Midbrain (tissue), 1 donor: Measurements from ENCODE around the gene SPATA19.

Source experiments
- DNase-seq: peaks from one replicate; lab custom pipeline; 2025; lab: John Stamatoyannopoulos, UW

Gene SPATA19

DNA sequence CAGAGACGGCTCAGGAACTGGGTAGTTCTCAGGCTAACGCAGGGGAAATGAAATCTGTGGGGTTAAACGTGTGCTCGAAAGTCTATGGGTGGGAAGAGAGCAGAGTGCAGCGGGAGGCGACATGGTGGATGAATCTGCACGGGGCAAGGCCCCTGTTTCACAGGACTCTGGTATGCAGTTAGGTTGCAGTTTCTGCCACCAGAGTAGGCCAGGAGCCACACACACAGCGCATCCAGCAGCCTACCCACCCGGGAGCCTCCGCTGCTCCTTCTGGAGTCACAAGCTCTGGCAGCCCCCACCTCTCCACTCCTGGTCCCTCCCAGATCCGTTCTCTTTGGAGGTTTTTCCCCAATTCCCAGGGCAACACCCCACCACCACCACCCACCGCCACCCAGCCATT, 27.0 kb downstream of the SPATA19 start:
- no peak for DNase-seq

DNA sequence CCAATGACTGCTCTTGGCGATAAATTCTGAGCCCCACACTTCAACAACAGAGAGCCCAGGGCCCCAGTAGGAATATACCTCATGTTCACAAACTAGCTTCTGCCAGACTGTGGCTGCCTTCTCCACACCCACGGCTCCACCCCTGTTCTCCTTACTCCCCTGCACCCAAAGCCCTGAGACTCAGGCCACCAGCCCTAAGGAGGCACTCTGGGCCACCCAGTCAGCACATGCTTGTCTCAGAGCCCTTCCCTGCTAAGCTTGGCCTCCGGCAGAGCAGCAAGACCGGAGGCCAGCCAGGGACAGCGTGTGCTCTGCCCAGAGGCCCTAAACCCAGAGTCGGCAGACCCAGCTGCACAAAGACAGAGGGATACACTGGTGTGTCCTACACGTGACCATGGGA, 27.9 kb downstream of the SPATA19 start:
- no peak for DNase-seq

DNA sequence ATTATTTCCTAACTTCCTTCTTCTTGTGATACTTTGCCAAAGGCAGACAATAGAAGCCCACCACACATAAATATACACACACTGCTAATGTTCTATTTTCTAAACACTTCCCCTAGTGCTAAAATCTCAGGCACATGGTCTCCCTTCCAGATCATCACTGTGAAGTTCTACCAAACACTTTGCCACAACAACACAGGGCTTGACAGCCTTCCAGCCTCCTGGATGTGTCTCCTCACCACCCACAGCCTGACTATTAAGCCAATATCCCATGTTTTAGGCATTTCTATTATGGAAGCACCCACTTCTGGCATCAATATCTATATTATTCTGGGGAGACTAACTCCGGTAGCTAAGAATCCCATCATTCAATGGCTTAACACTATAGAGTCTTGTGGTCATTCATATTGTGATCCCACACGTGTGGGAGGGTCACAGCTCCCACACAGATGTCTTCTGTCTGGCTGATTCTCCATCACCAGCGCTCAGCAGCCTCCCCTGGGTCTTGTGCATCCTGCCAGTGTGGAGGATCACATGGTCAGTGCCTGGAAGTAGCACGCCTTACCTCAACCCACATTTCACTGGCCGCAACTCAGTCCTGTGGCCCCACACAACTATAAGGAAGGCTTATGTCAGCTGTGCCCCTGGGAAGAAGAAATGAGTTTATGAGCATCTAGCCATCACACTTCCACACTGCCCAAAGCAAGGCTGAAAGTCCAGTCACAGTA, 29.0 kb downstream of the SPATA19 start:
- DNase-seq: no peak

DNA sequence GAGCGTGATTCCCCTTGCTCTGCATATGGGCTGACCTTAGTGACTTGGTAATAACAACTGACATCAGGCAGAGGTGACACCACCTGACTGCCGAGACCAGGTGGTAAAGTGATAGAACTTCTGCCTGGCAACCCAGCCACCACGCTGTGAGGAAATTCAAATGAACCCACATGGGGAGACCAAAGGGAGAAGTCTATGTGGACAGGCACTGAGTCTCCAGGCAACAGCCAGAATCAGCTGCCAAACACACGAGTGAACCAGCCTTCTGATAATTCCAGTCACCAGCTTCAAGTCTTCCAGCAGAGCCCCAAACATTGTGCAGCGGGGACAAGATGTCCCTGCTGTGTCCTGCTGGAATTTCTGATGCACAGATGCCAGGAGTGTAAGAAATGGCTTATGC, 29.7 kb downstream of the SPATA19 start:
- DNase-seq: no peak

DNA sequence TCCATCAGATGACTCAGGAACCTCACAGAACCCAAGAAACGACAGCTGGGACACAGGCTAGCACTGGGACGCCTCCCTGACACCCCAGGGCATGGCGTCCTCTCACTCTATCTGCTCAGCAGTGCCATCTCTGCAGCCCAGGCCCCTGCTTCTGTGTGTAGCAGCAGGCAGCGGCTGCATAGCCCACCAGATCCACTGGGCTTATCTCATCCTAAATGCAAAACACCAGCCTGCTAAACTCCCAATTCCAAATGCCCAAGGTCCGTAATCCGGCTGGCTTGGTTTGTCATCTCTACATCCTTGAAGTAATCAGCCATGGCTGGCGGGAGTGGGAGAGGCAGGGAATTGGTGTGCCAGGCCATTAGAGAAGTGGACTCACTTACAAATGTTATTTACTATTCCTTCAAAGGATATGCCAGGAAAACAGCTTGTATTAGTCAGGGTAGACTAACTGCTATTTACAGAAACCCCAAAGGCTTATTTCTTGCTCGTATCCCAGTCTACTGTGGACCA, 30.7 kb downstream of the SPATA19 start:
- no peak for DNase-seq

DNA sequence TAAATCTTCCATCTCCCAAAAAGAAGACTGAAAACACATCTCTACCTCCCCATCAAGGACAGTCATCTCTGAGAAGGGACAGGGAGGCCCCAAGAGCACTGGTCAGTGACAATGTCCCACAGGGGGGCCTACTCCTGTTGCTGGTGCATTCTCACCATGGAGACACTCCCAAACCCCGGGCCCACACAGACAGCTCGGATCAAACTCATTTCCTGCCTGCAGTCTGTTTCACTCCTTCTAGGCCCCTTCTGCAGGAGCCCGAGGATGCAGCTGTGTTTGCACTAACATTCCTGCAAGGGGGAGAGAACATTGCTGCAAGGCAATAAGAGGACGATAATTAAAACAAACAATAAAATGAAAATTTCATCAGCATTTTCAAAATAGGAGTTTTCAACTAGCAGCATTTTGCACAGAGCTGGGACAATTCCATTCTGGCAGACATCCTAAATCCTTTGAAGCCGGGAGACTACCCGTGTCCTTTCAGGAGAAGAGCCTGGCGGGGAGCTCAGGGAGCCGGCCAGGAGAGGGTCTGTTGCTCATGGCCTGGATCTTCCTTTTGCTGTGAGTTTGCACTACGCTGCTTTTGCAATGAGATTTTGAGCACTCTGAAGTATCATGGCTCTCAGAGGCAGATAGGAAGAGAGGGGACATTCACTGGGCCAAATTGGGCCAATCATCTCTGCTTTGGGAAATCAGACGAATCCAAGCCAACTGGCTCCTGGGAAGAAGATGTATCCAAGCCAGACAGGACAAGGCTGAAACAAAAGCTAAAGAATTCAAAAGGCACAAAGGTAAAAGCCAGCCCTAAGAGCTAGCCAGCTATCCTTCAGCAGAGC, 33.2 kb downstream of the SPATA19 start:
- DNase-seq: no peak

DNA sequence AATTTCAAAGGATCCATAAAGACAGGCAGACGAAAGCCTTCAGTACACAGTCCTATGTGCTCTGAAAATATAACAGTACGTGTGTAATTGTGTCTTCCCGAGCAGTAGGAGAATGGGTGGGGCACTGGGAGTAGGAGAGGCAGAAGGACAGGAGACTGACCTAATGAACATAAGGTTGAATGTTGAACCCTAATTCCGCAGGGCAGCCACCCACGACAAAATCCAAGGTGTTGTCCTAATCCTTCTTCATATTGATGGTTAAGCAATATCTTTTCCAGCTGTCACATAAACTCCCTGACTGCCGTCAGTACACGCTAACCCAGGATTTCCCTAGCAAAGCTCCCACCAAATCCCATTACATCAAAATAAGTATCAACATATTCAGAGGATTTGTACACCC, 34.5 kb downstream of the SPATA19 start:
- DNase-seq: no peak

DNA sequence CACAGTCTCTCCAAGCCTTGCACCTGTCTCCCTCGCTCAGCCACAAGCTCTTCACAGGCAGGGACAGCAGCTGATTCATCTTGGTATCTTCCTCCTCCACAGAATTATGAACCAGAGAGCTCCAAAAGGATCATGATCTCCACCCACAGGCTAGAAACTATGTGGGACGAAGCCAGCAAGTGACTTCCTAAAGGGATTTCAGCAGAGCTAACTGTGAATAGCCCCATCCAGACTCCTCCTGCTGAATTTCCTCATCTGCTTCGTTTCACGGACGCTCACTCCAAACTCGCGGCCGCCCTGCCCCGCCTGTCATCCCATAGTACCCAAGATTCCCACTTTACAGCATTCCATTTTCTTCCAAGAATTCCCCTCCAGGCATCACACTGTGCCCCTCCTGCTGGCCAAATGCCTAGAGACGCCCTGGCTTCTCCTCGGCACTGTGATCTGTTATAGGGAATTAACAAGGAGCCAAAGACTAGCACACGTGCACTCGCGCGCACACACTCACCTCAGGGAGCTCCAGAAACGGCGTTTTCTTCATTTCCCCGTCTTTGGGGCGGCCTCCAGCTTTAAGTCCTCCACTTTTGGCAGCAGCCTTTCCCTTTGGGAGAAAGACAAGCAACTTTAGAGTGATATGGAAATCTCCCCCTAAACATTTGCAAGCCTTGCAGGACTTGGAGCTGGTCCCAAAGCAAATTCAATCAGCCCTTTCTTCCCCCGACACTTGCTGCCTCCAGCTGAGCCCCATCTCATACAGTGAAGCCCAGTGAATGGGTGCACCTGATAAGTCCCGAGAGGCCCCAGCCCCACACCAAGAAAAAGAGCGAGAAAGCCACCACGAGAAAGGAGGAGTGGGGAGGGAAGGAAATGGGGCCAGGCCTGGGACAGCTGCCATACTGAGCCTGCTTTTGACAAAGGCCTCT, 35.5 kb downstream of the SPATA19 start:
- DNase-seq: peak; percentile 24

DNA sequence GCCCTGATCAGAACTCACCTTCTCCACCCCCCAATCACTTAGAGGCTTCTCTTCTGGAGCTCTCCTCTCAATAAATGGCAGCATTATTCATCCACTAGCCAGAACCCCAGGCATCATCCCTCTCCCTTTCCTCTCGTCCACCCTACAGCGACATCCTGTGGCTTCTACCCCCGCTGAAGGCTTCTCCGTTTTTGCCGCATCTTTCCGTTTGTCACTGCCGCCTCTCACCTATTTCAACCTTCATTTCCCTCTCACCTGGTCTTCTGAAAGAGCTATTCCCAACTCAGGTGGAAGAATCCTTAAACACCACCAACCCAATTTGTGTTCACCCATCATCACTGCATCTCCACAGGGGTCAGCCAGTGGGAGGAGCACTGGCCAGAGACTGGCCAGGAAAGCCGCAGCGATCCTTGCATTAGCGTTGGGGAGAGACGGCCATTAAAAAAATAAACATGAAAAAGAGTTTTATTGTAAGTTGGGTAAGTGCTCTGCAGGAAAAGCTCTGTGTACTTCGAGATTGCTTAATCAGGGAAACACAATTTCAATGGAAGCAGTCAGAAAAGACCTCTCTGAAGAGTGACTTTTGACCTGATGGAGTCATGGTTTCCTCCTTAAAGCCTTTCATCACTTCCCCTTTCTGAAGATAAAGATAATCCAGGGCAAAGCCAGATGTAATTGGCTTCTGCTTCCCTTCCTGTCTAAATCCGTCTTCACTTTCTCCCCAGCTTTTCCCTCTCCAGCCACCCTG, 36.7 kb downstream of the SPATA19 start:
- no peak for DNase-seq

DNA sequence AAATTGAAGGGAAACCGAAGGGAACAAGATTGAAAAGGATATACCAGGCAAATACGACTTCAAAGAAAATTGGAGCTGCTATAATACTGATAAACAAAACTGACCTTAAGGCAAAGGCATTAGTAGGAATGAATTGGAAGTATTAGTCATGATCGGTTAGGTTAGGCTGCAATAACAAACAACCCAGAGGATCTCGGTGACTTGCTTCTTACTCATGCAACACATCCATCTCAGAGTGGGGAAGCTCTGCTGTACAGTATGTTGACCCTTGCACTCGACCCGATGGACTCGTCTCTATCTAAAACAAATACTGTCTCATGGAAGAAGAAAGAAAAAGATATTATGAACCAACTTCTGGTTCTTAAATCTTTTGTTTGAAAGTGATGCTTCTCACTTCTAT, 42.3 kb downstream of the SPATA19 start:
- no peak for DNase-seq

DNA sequence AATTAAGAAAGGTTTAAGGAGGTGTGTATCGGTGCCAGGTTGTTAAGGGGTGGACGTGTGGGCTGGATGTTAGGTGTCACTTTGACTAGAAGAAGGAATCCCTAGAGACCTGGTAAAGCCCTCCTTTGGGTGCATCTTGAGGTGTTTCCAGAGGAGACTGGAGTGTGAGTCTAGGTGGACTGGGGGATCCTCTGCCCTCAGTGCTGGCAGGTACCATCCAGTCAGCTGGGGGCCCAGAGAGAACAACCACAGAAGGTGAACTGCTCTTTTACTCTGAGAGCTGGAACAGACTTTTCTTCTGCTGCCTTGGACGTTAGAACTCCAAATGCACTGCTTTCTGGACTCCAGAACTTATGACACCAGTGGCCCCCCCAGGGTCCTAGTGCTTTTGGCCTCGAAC, 44.0 kb downstream of the SPATA19 start:
- DNase-seq: no peak

DNA sequence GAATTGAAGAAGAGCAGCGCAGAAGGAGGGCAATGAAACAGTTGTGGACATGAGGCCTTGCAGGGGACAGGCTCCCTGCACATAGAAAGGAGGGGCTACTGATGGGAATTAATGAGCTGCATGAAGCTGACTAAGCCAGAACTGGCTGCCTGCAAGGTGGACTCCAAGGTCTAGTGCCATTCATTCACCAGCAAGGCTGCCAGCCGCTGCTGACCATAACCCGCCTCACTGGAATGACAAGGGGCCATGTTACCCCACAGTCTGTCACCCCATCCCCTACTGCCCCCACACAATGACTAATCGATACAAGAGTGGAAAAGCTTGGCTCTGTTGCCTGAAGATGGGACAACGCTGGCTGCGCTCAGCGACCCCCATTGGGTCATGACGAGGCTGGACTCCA, 44.6 kb downstream of the SPATA19 start:
- DNase-seq: no peak

DNA sequence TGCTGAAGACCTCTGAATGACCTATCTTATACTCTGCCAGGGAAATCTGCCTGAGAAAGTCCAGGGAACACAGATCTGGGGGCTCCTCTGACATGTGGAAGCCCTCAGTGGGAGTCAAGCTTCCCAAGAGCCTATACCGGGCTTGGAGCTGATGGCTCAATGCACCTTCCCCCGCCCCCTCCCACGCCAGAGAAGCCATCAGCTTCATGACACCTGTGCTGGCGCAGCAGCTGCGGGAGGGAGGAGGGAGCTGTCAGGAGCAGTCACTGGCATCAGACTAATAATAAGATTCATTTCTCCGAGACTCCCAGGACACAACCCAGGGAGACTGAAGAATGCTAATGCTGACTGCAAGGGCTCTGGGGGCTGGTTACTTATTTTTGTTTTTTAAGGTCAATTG, 47.8 kb downstream of the SPATA19 start:
- no peak for DNase-seq

DNA sequence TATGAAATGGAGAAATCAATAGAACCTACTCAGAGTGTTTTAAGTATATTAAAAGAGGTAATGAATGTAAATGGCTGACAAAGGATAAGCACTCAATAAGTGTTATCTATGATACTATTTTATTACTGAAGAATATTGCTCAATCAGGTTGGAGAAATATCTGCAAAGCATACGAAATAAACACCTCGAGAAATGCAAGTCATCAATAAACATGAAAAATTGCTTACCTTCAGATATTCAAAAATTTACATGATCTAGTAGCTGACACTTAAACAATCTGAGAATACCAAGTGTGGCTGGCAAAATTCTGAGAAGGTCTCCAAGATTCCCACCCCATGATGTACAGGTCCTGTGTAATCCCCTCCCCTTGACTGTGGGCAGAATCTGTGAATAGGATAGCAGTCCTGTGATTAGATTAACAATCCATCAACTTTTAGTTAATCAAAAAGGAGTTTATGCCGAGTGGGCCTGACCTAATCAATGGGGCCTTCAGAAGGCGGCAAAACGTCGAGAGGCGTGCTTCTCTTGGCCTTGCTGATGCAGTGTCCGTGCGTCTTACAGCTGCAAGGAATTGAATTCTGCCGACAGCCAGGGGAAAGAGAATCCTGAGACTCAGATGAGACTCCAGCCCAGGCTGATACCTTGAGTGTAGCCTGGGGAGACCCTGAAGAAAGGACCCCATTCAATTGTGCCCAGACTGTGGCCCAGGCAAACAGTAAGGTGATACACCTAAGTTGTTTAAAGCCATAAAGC, 49.1 kb downstream of the SPATA19 start:
- DNase-seq: no peak

DNA sequence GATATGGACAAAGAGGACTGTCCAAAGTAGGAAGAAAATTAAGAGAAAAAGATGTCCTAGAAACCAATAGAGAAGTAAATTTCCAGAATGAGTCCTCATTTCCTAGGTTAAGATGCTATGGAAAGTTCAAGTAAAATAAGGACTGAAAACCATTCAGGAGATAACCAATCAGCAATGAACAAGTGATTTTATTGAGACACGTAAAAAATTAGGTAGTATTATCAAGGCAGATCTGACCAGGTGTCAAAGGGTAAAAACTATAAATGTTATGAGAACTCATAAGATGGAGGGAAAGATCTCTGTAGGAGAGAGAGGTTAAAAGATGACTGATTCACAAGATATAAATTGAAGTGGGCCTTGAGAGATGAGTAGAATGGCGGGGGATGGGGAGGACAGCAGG, 50.2 kb downstream of the SPATA19 start:
- no peak for DNase-seq

DNA sequence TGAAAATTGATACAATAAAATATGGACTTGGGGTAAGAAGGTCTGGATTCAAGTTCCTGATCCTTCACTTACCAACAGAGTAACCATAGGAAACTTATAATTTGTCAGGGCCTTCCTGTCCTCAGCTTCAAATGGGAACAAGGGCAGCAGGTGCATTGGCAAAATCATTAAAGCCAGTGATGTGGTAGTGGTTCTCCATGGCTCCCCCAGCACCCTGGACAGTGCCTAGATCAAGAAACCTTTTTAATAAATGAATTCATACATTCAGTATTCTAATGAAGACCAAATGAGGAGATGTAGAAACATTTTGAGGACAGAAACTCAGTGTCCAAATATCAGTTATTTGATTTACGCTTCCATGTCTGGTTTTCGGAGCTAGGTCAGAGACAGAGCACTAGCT, 51.1 kb downstream of the SPATA19 start:
- DNase-seq: no peak

DNA sequence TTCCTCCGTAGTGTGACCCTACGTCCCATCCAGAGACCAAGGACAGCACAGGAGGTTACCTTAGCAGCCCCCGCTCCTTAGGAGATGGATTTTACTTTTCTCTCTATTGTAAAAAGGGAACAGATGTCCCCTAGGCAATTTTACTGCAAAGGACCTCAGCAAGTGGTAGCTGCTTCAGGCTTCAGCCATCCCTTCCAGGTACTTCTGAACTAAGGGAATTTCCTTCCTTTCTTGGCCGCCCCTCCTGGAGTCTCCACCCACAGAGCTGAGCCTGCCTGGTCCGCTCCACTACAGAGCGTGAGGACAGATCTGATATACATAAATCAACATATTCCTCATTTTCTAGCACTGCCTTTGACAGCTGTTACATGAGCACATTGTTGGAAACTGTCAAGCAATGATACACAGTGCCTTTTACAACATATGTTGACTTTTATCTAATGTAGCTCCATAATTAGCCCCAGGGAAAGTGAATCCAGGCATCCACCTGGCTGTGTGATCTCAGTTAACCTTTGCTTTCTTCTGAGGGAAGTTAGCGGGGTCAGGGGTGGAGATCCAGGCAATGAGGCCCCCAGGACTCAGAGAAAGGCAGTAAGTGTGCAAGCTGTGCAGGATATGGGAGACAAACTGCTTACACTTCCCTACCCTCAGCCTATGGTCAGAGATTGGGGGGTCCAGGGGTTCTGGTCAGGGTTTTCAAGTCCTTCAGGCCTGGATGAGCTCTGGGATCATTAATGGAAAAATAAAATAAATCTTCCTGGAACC, 51.9 kb downstream of the SPATA19 start:
- DNase-seq: no peak

DNA sequence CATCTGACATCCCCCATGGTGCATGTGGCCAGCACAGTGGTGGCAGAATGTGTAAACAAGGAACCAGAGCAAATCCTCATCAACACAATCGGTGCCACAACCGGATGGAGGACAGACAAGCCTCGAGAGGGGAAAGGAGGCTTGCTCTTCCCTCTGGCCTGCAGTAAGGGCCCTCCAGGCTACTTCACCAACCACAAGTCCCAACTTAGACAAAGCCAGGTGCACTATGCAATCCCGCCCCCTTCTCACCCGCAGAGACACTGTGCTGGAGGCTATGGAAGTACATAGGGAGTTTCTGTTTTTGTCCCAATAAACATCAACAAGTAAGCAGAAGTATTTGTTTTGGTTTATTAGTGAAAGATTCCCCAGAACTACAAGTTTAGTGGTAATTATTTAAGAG, 54.3 kb downstream of the SPATA19 start:
- DNase-seq: no peak
